ENCODE measurements around the gene TMEM163. TPM values are rescaled to one million over a fixed set of nuclear protein-coding genes. Genes with fewer than 3 reads are reported as not detected.

TMEM163 gene
- total and polyA plus RNA-seq, 2 donors (not counting 3 experiments of a cell fraction or from before 2014, with no cell fraction given): 1.0 to 2.8 TPM

GRCh38 chr2:134416018-134416417 is 302.8 kb downstream of the TMEM163 start:
- dilution Hi-C loops (cut with MboI; ENCODE audit: extremely low pct_ligation_motif_present, low sequenced_read_pairs): no loop called here
- intact Hi-C loops (cut with micrococcal nuclease): no loop called here
- H3K9ac ChIP-seq (replicated peaks; ENCODE audit: extremely low read depth, insufficient read depth, low read length): no peak overlapping the region
- H3K36me3 ChIP-seq (ENCODE audit: control insufficient read depth in 2 of 2, extremely low read depth in 1 of 2, insufficient read depth in 2 of 2, low read length in 2 of 2): peaks cover 0 to 2% of the 10 kb centered on the region in 2 experiments
- no peaks in the 10 kb centered on the region for H3K27me3 ChIP-seq (ENCODE audit: control insufficient read depth in 2 of 2, insufficient read depth in 2 of 2, low read length in 2 of 2)
- H4K20me1 ChIP-seq (replicated peaks; ENCODE audit: control insufficient read depth, extremely low read depth, insufficient read depth, low read length): no peaks in the 10 kb centered on the region
- CTCF ChIA-PET: interaction anchor here (2.1 to 3.4 kb wide), 2 partner anchors 35 to 298 kb away, joined by 8 to 20 read pairs; no protein-coding TSS in a partner anchor
- H3K27ac ChIP-seq (ENCODE audit: insufficient read depth, low read depth, low read length): no peak overlapping the region
- no peak overlapping the region for H3K4me3 ChIP-seq (replicated peaks in 1 of 3; ENCODE audit: insufficient read depth in 1 of 3, low read depth in 1 of 3, low read length in 3 of 3)
- no peaks in the 10 kb centered on the region for H3K9me1 ChIP-seq (replicated peaks; ENCODE audit: control insufficient read depth, extremely low read depth, insufficient read depth, low read length)
- peaks cover 9% of the 10 kb centered on the region for H3K4me1 ChIP-seq (ENCODE audit: control insufficient read depth, extremely low read depth, insufficient read depth, low read length)
- POLR2A ChIA-PET: no interaction called here
- H3K79me2 ChIP-seq (ENCODE audit: control insufficient read depth, insufficient read depth, low read length): no peaks in the 10 kb centered on the region
- DNase-seq (ENCODE audit: low read depth, low spot score) (no peak), FAIRE-seq (no peak)
- no peak overlapping the region for H3K4me2 ChIP-seq (ENCODE audit: insufficient read depth, low read length)
- TF ChIP-seq MAX (IDR thresholded peaks at IDR 0.05; ENCODE audit: insufficient read depth, insufficient read length): no peak
- no peak for TF ChIP-seq POLR2A (IDR thresholded peaks at IDR 0.05; ENCODE audit: low read depth, low read length)
- no peak overlapping the region for H2AFZ ChIP-seq (ENCODE audit: low read depth, low read length)
- BruUV-seq (replicated peaks): no TSS peak
- no peaks in the 10 kb centered on the region for H3K9me3 ChIP-seq (replicated peaks; ENCODE audit: control insufficient read depth, insufficient read depth, low read length)

GRCh38 chr2:134413912-134414311 is 304.9 kb downstream of the TMEM163 start:
- H3K4me3 ChIP-seq (replicated peaks in 1 of 3; ENCODE audit: insufficient read depth in 1 of 3, low read depth in 1 of 3, low read length in 3 of 3): no peak overlapping the region
- H3K9me3 ChIP-seq (replicated peaks; ENCODE audit: control insufficient read depth, insufficient read depth, low read length): no peaks in the 10 kb centered on the region
- no peak for FAIRE-seq
- no peaks in the 10 kb centered on the region for H3K9me1 ChIP-seq (replicated peaks; ENCODE audit: control insufficient read depth, extremely low read depth, insufficient read depth, low read length)
- dilution Hi-C loops (cut with MboI; ENCODE audit: extremely low pct_ligation_motif_present, low sequenced_read_pairs): no loop called here
- H4K20me1 ChIP-seq (replicated peaks; ENCODE audit: control insufficient read depth, extremely low read depth, insufficient read depth, low read length): no peaks in the 10 kb centered on the region
- H3K79me2 ChIP-seq (ENCODE audit: control insufficient read depth, insufficient read depth, low read length): no peaks in the 10 kb centered on the region
- H3K4me1 ChIP-seq (ENCODE audit: control insufficient read depth, extremely low read depth, insufficient read depth, low read length): peaks cover 30% of the 10 kb centered on the region
- no peak overlapping the region for H3K27ac ChIP-seq (ENCODE audit: insufficient read depth, low read depth, low read length)
- no peak overlapping the region for H3K9ac ChIP-seq (replicated peaks; ENCODE audit: extremely low read depth, insufficient read depth, low read length)
- ChIA-PET CTCF (interaction anchor here (1.2 to 6.7 kb wide), 7 partner anchors 14 to 294 kb away, joined by 3 to 204 read pairs (median 98); no protein-coding TSS in a partner anchor), POLR2A (no interaction called here)
- no peaks in the 10 kb centered on the region for H3K27me3 ChIP-seq (ENCODE audit: control insufficient read depth in 2 of 2, insufficient read depth in 2 of 2, low read length in 2 of 2)
- peaks cover 0 to 2% of the 10 kb centered on the region in 2 experiments for H3K36me3 ChIP-seq (ENCODE audit: control insufficient read depth in 2 of 2, extremely low read depth in 1 of 2, insufficient read depth in 2 of 2, low read length in 2 of 2)
- no peak overlapping the region for H3K4me2 ChIP-seq (ENCODE audit: insufficient read depth, low read length)
- DNase-seq (ENCODE audit: low read depth, low spot score): no peak
- no peak overlapping the region for H2AFZ ChIP-seq (ENCODE audit: low read depth, low read length)
- TF ChIP-seq POLR2AphosphoS5 (IDR thresholded peaks at IDR 0.05; ENCODE audit: insufficient read depth, low read depth, low read length) (no peak), EZH2 (IDR thresholded peaks at IDR 0.05; ENCODE audit: borderline replicate concordance, low read depth, low read length, severe bottlenecking) (no peak)
- intact Hi-C loops (cut with micrococcal nuclease): loop anchor here (5.0 kb wide), 3 partner anchors 187 to 512 kb away; no protein-coding TSS in a partner anchor
- BruUV-seq (replicated peaks): no TSS peak
